GM12878 (cell line): Measurements from ENCODE around the gene RAB37. TPM values are rescaled to one million over a fixed set of nuclear protein-coding genes. Genes with fewer than 3 reads are reported as not detected.

ENCODE experiments used
- ASH2L ChIP-seq: fragments of 300-600, 200-600 bp; sonication (generic); IDR thresholded peaks from 2 replicates; pipeline ENCODE4 v1.6.1; 2017; ENCODE audit warnings: low read depth, mild to moderate bottlenecking, borderline replicate concordance
- BACH1 ChIP-seq: fragments of 450-650 bp; IDR thresholded peaks from 2 replicates; pipeline ENCODE4 v1.6.1; 2017; ENCODE audit warnings: mild to moderate bottlenecking, borderline replicate concordance
- BMI1 ChIP-seq: fragments of 450-650 bp; IDR thresholded peaks from 2 replicates; pipeline ENCODE4 v1.6.1; 2016; ENCODE audit warnings: mild to moderate bottlenecking, moderate library complexity, borderline replicate concordance
- CREB1 ChIP-seq: IDR thresholded peaks from 2 replicates; pipeline ENCODE4 v1.6.1; 2012; ENCODE audit warnings: low read depth, mild to moderate bottlenecking, inconsistent platforms
- CREM ChIP-seq: IDR thresholded peaks from 2 replicates; pipeline ENCODE4 v1.6.1; 2014; ENCODE audit warnings: antibody characterized with exemption, low read depth
- EP300 ChIP-seq, 2 experiments: fragments of 150-350 bp in 1 of 2; IDR thresholded peaks; 2 replicates each; pipeline ENCODE4 v1.6.1; 2011 to 2012; ENCODE audit warnings: low read depth in 2 of 2, low read length in 2 of 2, borderline replicate concordance in 1 of 2, improper control_type of control experiment in 1 of 2, inconsistent platforms in 1 of 2; ENCODE audit not compliant: control insufficient read depth in 1 of 2
- EZH2 ChIP-seq: IDR thresholded peaks from 2 replicates; pipeline ENCODE4 v1.6.1; 2012; ENCODE audit warnings: low read depth, mild to moderate bottlenecking, control low read depth, inconsistent platforms, low read length, borderline replicate concordance; ENCODE audit not compliant: control insufficient read depth
- MEF2A ChIP-seq: IDR thresholded peaks from 2 replicates; pipeline ENCODE4 v1.6.1; 2011; ENCODE audit warnings: low read depth, mild to moderate bottlenecking, low read length, moderate library complexity; ENCODE audit not compliant: insufficient read depth
- NFYA ChIP-seq: IDR thresholded peaks from 2 replicates; pipeline ENCODE4 v1.6.1; 2011; ENCODE audit warnings: low read depth, mild to moderate bottlenecking, low read length, improper control_type of control experiment, borderline replicate concordance
- PML ChIP-seq: IDR thresholded peaks from 2 replicates; pipeline ENCODE4 v1.6.1; 2012; ENCODE audit warnings: low read length, inconsistent platforms
- POU2F2 ChIP-seq: IDR thresholded peaks from 3 replicates; pipeline ENCODE4 v1.6.1; 2011; ENCODE audit warnings: low read depth, mild to moderate bottlenecking, low read length, borderline replicate concordance
- SIX5 ChIP-seq: IDR thresholded peaks from 2 replicates; pipeline ENCODE4 v1.6.1; 2011; ENCODE audit warnings: mild to moderate bottlenecking, low read depth, low read length, moderate library complexity; ENCODE audit not compliant: severe bottlenecking
- SMAD1 ChIP-seq: fragments of 450-650 bp; IDR thresholded peaks from 2 replicates; pipeline ENCODE4 v1.6.1; 2018; ENCODE audit warnings: mild to moderate bottlenecking, low read depth; ENCODE audit not compliant: partially characterized antibody
- SREBF1 ChIP-seq: IDR thresholded peaks from 2 replicates; pipeline ENCODE4 v1.6.1; 2012; ENCODE audit warnings: mild to moderate bottlenecking, low read length
- SUPT20H ChIP-seq: IDR thresholded peaks from 2 replicates; pipeline ENCODE4 v1.6.1; 2011; ENCODE audit warnings: low read depth, mild to moderate bottlenecking, low read length, moderate library complexity, borderline replicate concordance; ENCODE audit not compliant: control insufficient read depth
- SUZ12 ChIP-seq: fragments of 200-600 bp; sonication (generic); IDR thresholded peaks from one replicate; pipeline ENCODE4 v1.6.1; 2018; ENCODE audit warnings: antibody characterized with exemption, mild to moderate bottlenecking; ENCODE audit not compliant: unreplicated experiment
- TAF1 ChIP-seq: IDR thresholded peaks from 2 replicates; pipeline ENCODE4 v1.6.1; 2011; ENCODE audit warnings: mild to moderate bottlenecking, low read depth, low read length, borderline replicate concordance
- ZNF24 ChIP-seq: fragments of 450-650 bp; IDR thresholded peaks from 2 replicates; pipeline ENCODE4 v1.6.1; 2017; ENCODE audit warnings: antibody characterized with exemption, mild to moderate bottlenecking
- ZZZ3 ChIP-seq: IDR thresholded peaks from 2 replicates; pipeline ENCODE4 v1.6.1; 2011; ENCODE audit warnings: low read depth; ENCODE audit not compliant: control insufficient read depth, insufficient read length
- polyA plus RNA-seq, 11 experiments: library from polyadenylated mRNA; depleted of rRNA in 4 of 11; unstranded in 6 of 11; stranded (reverse) in 5 of 11; fragments of >200 nt; fragmentation: Nextera tagmentation in 4 of 11; fragmentation: Illumina TruSeq in 1 of 11; extraction: Ambion mirVana in 4 of 11; extraction: Trizol in 1 of 11; gene quantifications; 1 replicate in 1 of 11; 2 replicates in 10 of 11; pipeline versions ENCODE4 v1.2.1 to v1.2.3, GENCODE V29; 2011 to 2016; ENCODE audit warnings: inconsistent platforms in 2 of 11, missing spikeins in 2 of 11, low read depth in 1 of 11
- total RNA-seq, 4 experiments: library from RNA; depleted of rRNA in 3 of 4; stranded (reverse); fragments of >200 nt in 3 of 4; fragmentation: Illumina TruSeq in 1 of 4; extraction: Trizol in 1 of 4; gene quantifications; 2 replicates each; pipeline versions ENCODE4 v1.2.1 to v1.2.3, GENCODE V29; 2013 to 2021
- TF ChIP-seq, protein P1 (sequence below): fragments of 450-650 bp; IDR thresholded peaks from 2 replicates; pipeline ENCODE4 v1.6.1; 2014; ENCODE audit warnings: mild to moderate bottlenecking
- TF ChIP-seq, protein P2 (sequence below): IDR thresholded peaks from 2 replicates; pipeline ENCODE4 v1.6.1; 2011; ENCODE audit warnings: low read depth, mild to moderate bottlenecking, low read length, moderate library complexity, borderline replicate concordance; ENCODE audit errors: extremely low read depth
- TF ChIP-seq, protein P3 (sequence below): fragments of 450-650 bp; IDR thresholded peaks from 2 replicates; pipeline ENCODE4 v1.6.1; 2017; ENCODE audit warnings: mild to moderate bottlenecking, low read depth, inconsistent platforms; ENCODE audit not compliant: poor library complexity, severe bottlenecking

RAB37 gene
- total and polyA plus RNA-seq, 10 of the 15 experiments (the other 5 are each of a cell fraction or from before 2014, with no cell fraction given): 0.48 to 5.6 (median 1.7) TPM

DNA sequence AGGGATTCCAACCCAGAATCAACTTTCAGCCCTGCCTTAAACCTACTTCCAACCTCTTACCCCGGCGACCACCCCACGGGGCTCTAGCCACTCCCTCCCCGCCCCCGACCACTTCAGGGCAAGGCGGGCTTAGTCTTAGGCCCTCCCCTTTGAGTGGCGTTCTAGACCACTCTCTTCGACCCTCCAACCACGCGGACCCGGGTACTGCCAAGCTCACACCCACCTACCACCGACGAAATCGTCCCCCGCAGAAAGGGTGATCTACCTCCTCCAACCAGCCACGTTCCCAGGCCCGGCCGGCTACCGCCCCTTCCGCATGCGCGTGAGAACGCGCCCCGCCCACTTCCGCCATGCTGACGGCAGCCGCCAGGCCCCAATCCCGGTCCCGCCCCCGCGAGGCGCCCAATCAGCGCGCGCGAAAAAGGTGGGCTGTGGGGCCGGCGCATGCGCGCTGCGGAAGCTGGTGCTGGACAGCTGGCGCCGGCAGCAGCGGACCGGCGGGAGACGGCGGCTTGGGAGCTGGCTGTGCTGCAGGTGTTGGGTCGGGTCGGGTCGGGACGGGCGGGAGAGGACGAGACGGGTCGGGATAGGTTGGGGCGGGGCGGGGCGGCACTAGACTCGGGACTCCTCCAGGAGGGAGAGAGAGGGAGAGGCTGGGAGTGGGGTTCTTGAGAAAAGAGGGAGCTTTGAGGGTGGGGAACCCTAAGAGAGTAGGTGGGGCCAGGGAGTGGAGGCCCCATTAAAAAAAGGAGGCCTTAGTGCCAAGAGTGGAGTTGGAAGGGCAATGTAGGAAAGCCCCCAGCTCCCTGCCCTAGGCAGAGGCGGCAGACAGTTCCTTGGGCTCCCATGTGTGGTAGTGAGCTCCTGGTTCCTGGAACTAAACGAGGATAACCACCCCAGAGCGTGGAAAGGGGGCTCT, 39.2 kb downstream of the RAB37 start, which contains the start of gene NAT9 (continued):
- TF ChIP-seq, protein P1, sequence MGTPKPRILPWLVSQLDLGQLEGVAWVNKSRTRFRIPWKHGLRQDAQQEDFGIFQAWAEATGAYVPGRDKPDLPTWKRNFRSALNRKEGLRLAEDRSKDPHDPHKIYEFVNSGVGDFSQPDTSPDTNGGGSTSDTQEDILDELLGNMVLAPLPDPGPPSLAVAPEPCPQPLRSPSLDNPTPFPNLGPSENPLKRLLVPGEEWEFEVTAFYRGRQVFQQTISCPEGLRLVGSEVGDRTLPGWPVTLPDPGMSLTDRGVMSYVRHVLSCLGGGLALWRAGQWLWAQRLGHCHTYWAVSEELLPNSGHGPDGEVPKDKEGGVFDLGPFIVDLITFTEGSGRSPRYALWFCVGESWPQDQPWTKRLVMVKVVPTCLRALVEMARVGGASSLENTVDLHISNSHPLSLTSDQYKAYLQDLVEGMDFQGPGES: 0 out of 2 replicates have a peak, but pooled peaks have one; percentile 54
- TF ChIP-seq CREM (no peak), ZNF24 (no peak), NFYA (no peak), BMI1 (no peak), ZZZ3 (no peak), SMAD1 (no peak), BACH1 (no peak; the same call in 1 of the 2 replicates), EZH2 (no peak), MEF2A (no peak), SIX5 (peak; percentile 42), SUPT20H (no peak), TAF1 (no peak; the same call in 1 of the 2 replicates), SUZ12 (no peak), CREB1 (peak; percentile 88), PML (no peak), POU2F2 (0 out of 3 replicates have a peak, but pooled peaks have one; percentile 10), ASH2L (no peak), EP300 (IDR thresholded peaks at IDR 0.05; ENCODE audit: borderline replicate concordance in 1 of 2, control insufficient read depth in 1 of 2, low read depth in 2 of 2, low read length in 2 of 2) (no peak), SREBF1 (no peak; the same call in 1 of the 2 replicates)
- TF ChIP-seq, protein P2, sequence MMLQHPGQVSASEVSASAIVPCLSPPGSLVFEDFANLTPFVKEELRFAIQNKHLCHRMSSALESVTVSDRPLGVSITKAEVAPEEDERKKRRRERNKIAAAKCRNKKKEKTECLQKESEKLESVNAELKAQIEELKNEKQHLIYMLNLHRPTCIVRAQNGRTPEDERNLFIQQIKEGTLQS: no peak
- TF ChIP-seq, protein P3, sequence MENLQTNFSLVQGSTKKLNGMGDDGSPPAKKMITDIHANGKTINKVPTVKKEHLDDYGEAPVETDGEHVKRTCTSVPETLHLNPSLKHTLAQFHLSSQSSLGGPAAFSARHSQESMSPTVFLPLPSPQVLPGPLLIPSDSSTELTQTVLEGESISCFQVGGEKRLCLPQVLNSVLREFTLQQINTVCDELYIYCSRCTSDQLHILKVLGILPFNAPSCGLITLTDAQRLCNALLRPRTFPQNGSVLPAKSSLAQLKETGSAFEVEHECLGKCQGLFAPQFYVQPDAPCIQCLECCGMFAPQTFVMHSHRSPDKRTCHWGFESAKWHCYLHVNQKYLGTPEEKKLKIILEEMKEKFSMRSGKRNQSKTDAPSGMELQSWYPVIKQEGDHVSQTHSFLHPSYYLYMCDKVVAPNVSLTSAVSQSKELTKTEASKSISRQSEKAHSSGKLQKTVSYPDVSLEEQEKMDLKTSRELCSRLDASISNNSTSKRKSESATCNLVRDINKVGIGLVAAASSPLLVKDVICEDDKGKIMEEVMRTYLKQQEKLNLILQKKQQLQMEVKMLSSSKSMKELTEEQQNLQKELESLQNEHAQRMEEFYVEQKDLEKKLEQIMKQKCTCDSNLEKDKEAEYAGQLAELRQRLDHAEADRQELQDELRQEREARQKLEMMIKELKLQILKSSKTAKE: no peak
